ENCODE results near the gene SLC44A5.
"Not testable (repeated sequence)": the region's sequence is repeated elsewhere in the genome, so short reads cannot be mapped to it uniquely, and the experiment has no call there.

The SLC44A5 gene

GRCh38 chr1:75258351-75258750 is 352.6 kb downstream of the SLC44A5 start:
- no peak for DNase-seq

DNA sequence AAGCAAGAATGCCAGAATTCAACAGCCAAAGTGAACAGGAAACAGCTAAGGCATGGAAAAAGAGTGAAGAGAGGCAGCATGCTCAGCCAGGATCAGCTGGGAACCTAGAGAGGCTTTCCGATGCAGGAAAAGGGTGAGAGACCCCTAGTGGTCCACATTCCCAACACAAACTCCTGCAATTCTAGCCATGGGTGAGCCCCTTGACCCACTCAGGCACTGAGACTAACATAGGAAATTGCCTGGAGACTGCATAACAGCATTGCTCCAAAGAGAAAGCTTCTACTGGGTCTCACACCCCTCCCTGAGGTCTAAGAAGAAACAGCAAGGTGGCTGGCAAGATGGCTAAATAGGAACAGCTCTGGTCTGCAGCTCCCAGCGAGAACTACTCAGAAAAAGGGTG is 353.5 kb downstream of the SLC44A5 start:
- no peak for DNase-seq

GRCh38 chr1:75250114-75250513 is 360.8 kb downstream of the SLC44A5 start:
- DNase-seq = not testable (repeated sequence)

DNA sequence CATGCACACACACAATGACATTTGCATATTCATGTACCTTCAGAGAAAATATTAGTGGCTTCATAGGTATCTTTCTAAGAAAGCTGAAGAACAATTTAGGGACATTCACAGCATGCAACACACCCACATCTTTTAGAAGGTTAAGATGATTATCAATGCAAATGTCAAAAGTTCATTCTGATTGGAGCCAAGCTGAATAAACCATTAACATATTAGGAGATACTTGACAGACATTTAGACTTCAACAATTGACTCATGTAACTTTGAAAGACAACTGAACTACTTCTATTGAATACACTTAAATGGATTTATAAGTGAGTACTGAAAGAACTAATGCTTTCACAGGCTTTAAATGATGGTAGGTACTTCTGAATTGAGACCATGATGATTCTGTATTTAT is 365.7 kb downstream of the SLC44A5 start:
- DNase-seq = no peak

DNA sequence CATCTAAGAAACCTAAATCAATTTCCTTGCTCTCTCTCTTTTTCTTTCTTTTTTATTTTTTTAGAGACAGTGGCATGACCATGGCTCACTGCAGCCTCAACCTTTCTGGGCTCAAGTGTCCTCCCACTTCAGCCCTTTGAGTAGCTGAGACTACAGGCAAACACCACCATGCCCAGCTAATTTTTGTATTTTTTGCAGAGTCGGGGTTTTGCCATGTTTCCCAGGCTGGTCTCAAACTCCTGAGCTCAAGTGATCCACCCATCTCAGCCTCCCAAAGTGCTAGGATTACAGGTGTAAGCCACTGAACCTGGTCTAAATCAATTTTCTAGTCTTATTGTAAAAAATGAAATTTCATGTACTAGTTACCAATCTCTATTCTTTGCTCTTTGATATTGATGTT is 367.8 kb downstream of the SLC44A5 start:
- no peak for DNase-seq

GRCh38 chr1:75237316-75237715 is 373.6 kb downstream of the SLC44A5 start:
- no peak for DNase-seq

DNA sequence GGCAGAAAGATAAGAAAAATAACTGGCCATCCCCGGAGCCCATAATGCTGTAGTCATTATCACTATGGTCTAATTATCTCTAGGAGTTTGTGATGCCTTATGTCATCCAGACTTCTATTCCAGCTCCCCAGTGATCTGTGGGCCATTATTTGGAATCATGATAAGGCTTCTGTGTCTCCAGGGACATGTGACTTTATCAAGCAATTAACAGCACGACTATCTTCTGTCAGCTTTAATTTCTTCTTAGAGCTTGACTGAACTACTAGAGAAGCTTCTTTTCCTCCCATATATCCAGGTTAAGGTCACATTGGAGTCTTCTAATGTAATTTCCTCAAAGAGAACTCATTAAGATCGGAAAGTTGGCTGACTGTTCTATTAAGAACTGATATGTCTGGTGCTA is 376.4 kb downstream of the SLC44A5 start:
- no peak for DNase-seq

GRCh38 chr1:75233302-75233929 is 377.5 kb downstream of the SLC44A5 start:
- no peak for DNase-seq

- no peak for DNase-seq
Measured at GRCh38 chr1:75220072-75220471, 390.8 kb downstream of the SLC44A5 start.

DNA sequence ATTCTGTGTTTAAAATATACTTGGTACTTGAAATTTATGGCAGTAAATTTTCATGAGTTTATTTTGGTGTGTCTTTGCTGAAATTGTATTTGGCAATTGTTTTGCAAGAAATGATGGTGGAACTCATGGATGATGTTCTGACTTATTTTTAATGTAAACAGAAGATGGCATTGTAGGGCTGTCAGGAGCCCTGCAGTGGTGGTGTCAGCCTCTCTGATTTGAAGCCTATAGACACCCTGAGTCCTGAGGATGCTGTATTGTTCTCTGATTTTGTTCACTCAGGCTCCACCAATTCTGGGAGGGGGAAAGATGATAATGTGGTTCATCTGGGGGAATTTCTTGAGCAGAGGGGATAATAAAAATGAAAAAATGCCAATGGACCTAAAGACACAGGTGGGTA is 396.9 kb downstream of the SLC44A5 start:
- no peak for DNase-seq

DNA sequence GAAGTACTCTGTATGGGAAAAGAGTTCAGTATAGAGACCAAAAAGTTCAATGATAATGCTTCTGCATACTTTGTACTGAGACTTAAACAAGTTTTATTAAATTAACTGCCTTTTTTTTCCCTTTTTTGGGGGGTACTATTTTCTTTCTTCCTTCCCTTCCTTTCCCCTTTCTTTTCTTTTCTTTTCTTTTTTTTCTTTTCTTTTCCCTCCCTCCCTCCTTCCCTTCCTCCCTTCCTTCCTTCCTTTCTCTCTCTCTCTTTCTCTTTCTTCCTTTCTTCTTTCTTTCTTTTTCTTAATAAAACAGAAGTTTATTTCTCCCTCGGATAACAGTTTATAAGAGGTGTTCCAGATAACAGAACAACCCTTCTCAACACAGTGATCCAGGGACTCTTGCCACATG is 399.3 kb downstream of the SLC44A5 start:
- no peak for DNase-seq

GRCh38 chr1:75208862-75209261 is 402.1 kb downstream of the SLC44A5 start:
- no peak for DNase-seq

DNA sequence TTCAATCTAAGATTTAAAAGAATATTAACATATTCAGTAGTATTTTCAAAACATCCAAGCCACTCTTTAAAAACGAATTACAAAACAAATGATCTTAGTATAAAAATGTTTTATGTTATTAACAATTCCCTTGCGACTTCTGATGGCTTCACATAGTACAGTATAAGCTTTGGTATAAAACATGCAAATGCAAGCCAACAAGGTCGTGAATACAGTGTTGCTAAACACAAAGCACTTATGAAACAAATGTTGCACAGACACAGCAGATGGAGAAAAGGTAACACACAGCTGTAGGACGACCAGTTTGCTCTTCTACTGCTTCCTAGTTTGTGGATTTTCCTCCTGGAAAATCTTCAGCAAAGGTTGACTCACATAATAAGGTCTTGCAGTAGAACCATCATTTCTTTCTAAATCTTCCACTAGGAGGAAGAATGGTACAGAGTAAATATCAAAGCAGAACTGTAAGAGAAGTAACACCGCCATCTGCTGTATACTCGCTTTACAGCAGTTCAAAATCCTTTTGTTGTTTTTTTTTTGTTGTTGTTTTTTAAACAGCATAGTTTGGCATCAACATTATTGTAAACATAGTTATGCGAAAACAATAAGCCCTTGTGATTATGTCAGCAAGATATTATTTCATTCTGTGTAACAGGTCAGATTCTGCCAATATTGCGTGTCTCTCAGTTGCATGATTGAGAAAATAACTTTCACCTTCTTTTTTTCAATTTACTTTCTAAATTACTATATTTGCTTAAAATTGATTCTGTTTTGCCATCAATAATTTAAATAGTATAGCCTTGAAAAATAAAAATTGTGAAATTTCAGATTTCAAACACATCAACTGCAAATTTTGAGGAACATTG is 407.3 kb downstream of the SLC44A5 start:
- DNase-seq = no peak

DNA sequence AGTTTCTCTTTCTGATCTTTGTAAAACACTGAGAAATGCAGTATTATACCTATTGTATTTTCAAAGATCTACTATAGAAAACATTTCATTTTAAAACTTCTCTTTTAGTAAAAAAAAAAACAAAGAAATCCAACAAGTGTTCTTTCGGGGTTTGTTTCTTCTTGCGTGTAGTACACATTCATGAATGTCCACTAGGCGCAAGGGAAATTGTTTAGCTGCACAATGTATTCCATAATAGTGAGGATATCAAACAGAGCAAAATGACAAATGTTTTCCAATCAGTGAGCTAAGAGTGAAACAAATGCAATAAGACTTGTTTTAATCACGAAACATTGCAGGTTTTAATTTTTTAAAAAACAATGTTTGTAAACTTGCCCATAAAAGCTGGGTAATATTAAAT is 408.2 kb downstream of the SLC44A5 start:
- no peak for DNase-seq

DNA sequence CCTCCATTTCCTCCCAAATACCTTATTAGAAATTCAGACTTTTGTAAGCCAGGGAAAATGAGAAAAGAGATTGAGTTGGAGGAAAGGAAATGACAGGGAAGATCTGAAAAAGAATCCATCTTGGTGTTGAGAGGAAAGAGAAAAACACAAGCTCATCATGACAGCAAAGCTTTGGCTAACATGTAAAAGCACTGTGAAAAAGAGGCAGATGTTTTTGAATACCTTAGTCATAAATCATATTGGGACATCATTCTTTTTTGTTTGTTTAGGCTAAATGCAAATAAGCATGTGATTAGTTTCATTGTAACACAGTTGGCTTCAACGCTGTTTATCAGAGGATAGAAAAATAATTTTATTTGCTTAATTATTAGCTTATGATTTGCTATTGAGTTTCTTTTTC is 412.2 kb downstream of the SLC44A5 start:
- DNase-seq = no peak

- DNase-seq = no peak
Measured at GRCh38 chr1:75198163-75198562, 412.8 kb downstream of the SLC44A5 start.

DNA sequence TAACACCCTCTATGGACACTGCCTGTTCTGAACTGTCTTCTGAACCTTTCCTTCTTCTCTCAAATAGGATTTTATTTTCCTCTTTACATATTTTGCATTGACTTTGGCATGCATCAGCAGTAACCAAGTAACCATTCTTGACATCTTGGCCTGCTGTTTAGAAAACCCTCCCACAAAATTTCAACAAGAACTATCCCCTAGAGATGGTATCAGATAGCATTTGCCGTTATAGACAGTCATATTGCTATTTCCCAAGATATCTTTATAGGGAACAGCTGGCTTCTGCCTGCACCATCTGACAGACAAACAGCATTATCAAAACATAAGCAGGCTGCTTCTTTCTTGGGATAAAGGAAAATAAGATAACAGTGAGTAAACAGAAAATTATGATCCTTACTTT is 422.0 kb downstream of the SLC44A5 start:
- DNase-seq = no peak

GRCh38 chr1:75181214-75181955 is 429.5 kb downstream of the SLC44A5 start:
- not testable (repeated sequence) for DNase-seq

- DNase-seq = no peak
Measured at GRCh38 chr1:75174031-75174760, 436.7 kb downstream of the SLC44A5 start.

DNA sequence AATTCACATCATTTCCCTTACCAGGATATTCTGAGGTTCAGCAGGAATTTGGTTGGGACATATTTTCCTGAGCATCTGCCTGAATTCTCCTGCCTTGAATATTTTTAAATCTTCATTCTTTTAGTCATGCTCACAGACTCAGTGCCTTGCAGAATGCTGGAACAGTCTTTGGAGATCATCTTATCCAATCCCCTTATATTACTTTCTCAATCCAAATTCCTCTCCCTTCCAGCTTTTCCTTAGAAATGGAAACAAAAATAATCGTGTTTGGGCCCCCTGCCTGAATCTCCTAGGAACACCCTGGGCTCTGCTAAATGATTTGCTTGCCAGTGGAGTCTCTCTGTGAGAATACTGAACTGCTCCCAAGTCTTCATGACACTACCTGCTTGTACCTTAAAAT is 438.4 kb downstream of the SLC44A5 start:
- DNase-seq = no peak

- no peak for DNase-seq
Measured at GRCh38 chr1:75171876-75172275, 439.0 kb downstream of the SLC44A5 start.

DNA sequence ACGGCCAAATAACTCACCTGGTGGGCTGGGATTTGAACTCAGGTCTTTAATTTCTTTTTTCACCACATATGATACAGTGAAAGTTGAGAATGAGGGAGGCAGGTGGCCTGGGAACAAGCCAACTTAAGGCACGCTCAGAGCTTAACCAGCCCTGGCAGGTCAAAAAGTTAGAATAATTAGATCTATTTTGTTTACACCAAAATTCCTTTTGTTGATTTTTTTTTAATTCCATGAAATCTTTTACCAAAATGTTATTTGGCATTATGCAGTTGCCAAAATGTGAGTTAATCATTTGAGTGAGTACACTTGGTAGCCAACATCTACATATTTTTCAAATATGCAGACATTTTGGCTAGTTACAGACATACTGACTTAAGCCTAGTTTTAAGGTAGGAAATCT is 439.9 kb downstream of the SLC44A5 start:
- no peak for DNase-seq

DNA sequence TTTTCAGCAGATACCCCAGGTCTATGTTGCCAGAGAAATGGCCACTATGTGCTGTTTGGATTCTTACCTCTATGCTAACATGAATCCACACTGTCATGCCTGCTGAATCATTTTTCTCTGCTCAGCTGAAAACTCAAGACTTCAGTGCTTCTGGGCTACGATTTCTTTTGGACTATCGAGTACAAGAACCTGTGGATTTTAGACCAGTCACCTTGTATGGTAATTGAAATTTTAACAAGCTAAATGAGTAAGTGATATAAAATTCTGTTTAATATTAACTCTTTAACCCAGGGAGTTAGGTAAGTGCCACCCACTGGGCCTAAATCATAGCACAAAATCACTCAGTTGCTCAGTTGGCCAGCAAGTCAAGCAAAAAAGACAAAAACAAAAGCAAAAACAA is 440.9 kb downstream of the SLC44A5 start:
- DNase-seq = no peak
